Activated CD8-positive, alpha-beta memory T cell treated with anti-CD3 and anti-CD28 coated beads, Interleukin-2, amount 50 U/mL, for 4 hours (primary cell): ENCODE measurements around the gene GRIK4.

Source experiments
- DNase-seq: peaks from one replicate; pipeline ENCODE4 v3.0.0-alpha.2; 2020

GRIK4 gene

DNA sequence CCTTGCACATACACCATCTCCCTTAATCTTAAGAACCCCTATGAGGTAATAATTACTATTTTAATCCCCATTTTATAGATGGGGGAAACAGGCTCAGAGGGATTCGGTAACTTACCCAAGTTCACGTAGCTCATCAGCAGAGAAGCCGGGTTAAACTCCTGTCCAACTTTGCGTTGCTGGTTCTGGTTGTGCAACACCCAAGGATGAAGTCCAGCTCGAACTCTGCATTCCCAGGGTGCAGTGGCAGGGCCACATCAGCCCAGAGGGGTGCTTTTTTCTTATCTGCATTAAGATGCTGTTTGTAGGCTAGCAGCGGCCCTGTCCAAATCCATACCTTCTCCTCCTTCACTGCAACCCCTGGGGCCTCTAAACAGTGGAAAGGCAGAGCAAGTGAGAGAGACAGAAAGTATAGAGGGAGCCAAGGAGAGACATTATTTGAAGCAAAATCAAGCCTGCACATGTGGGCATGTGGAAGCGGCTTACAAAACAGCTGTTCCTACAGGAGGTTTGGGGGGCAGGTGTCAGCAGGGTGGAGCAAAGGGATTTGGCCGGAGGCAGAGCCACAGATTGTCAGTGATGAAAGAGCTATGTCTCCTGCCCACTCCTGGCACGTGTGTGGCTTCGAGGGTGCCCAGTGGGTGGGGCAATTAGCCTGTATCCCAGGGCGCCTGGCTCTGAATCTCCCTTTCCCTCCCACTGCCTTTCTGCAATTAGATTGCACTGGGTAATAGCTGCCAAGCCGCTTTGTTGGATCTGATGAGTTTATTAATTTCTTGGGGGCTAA, 382.8 kb downstream of the GRIK4 start:
- DNase-seq: no peak

GRCh38 chr11:120896687-120897086, 385.1 kb downstream of the GRIK4 start:
- no peak for DNase-seq

DNA sequence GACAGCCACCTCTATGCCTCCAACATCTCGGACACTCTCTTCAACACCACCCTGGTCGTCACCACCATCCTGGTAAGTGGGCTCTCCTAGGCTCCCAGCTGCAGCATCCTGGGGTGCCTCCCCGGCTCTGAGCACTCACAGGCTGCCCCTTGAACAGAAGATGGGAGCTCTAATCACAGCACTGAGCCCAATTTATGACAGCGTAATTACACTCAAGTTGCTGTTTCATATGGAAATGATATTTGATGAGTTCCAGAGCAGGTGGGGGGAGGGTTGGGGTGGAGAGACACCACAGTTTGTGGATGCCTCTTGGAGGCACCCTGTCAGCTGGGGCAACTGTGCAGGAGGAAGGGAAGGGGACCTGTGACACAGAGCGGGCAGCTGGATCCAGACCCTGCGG, 387.0 kb downstream of the GRIK4 start:
- DNase-seq: no peak

DNA sequence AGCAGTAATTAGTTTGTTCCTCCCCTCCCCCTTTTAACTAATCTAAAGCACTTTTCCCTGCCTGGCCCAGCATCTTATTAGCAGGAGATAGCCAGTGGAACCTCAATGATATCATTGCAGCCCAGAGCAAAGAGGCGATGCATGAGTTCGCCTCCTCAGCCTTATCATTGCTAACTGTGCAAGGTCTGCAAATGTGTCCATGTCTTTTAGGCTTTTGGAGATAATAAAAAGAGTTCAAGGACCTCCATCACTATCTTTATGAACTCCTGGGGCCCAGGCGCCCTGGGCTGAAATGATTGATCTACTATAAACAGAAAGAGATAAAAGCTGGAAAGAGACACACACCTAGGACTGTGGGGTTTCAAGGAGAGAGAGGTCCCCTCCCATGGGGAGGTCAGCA, 388.2 kb downstream of the GRIK4 start:
- DNase-seq: no peak

GRCh38 chr11:120900643-120901042, 389.1 kb downstream of the GRIK4 start:
- DNase-seq: no peak

- DNase-seq: no peak
Observed at GRCh38 chr11:120903686-120904085, 392.1 kb downstream of the GRIK4 start.

DNA sequence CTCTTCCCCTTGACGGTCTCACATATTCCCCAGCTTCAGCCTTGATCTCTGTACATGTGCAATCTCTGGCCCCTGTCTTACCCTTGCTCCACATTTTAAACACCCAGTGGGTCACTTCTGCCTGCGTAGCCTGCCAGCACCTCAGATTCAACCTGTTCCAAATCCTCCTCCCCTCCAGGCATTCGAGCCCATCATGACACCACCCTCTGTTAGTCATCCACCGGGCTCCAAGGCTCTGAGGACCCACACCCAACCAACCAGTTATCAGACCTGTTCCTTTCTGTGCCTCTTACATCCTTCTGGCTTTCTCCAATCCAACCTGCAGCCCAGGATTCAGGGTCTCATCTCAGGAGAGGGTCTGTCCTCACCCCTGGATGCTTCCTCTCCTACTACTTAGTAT, 392.6 kb downstream of the GRIK4 start:
- no peak for DNase-seq

GRCh38 chr11:120906766-120907165, 395.2 kb downstream of the GRIK4 start:
- DNase-seq: no peak

DNA sequence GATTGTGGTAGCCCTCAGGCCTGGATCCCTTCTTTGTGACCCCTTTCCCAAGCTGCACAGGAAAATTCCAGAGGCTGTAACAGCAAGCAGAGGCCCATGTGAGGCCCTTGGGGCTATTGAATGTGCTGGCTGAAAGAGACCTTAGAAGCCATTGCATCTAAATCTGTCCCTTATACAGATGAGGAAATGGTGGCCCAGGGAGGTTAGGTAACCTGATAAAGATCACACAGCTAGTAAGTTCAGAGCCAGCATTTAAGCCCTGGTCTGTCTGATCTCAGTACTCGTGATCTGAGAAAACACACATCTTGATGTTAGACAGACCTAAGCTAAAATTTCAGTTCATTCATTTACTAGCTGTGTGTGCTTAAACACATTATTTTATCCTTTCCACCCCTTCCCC, 396.4 kb downstream of the GRIK4 start:
- DNase-seq: no peak

DNA sequence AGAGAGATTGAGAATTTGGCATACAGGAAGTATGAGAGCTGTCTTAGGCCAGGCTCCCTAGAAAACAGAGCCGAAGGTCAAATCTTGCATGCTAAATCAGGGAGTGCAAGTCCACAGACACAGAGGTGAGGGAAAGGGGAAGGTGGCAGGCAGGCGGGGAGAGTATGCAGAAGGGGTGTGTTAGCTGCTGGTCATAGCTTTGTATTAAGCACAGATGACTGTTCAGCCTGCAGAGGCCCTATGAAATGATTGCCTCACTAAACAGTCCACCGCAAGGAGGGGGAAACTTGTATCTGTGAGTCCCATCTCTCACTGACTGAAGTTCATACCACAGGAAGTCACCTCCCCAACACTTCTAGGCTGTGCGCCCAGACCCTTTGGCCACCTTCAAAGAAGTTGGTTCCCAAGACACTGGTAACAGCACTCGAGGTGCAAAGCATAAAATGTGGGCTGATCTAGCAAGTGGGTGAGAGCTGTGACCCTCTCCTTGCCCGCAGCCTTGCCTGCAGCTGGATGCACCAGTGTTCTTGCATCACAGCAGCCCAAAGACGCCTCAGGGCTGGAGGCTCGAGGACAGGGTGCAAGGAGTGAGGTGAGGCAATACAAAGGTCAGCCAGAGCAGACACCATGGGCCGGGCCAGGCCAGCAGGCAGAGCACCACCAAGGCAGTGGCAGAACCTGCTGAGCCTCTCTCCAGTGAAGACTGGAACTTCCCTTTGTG, 397.1 kb downstream of the GRIK4 start:
- DNase-seq: no peak

DNA sequence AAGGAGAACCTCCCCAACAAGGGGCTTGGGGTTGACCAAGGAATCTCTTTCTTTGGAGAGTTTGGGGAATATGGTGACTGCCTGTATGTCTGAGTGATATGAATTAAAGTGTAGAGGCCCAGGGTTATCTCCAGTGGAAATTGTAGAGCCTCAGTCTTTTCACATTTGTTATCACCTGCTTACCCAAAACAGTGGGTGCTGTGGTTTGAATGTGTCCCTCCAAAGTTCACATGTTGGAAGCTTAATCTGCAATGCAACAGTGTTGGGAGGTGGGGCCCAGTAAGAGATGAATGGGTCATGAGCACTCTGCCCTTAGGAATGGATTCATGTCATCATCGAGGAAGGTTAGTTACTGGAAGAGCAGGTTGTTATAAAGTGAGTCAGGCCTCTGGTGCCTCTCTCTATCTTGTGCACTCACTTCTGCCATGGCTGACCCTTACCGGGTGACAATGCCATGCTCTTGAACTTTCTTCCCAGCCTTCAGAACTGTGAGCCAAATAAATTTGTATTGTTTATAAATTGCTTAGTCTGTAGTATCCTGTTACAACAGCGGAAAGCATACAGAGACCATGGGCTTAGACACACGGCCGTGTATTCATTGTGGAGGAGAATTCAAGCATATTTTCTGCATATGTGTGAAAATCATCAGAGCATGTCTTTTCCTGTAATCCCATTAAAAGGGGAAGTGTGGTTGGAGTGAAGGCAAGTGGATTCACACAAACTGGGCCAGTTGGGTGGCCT, 398.3 kb downstream of the GRIK4 start:
- no peak for DNase-seq

DNA sequence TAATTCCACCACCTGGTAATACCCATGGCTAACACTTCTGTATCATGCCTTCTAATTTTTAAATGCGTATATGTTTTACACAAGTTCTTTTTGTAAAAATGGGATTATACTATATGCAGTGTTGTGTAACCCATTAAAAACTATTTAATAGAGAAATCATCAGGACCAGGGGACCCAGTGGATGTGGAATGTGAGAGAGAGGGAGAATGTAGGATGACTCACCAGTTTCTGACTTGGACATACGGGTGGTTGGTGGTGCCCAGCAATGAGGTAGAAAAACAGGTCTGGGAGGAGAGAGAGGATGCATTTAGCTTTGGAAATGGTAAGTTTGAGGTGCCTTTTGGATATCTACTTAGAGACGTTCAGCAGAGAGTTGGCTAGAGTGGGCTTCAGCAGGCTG, 400.4 kb downstream of the GRIK4 start:
- DNase-seq: no peak

GRCh38 chr11:120912504-120912903, 401.0 kb downstream of the GRIK4 start:
- DNase-seq: no peak

DNA sequence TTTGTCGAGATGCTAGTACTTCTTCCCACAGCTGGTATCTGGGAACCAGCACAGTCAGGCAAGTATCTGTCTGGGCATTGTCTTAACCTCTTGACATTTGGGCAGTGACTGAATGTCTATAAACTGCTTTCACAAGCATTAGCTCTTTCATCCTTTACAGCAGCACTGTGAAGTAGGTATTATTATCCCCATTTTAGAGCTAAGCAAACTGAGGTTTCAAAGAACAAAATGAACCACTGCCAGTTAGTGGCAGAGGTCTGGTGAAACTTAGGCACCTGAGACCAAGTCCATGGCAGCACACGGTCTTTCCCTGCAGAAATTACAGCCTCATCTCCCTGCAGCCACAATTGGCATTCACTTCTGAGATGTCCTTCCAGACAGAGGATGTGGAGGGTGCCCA, 401.4 kb downstream of the GRIK4 start:
- DNase-seq: no peak

GRCh38 chr11:120914021-120914420, 402.5 kb downstream of the GRIK4 start:
- DNase-seq: no peak

DNA sequence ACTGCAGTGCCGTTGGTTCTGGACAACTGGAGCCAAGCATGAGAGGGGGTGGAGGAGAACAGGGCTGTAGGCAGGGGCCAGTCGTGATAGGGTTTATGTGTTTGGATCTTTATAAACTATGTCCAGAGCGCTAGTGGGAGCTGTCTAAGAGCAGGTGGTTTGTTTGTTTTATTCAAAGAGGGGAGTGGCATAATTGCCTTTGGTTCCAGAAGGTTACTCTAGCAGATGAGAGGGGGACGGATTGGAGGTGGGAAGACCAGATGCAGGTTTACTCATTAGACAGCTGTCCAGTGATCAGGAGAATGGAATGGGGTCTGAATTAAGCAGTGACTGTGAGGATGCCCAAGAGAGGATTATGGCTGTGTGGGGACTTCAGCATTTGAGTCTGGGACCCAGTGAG, 403.1 kb downstream of the GRIK4 start:
- DNase-seq: no peak

GRCh38 chr11:120917559-120918239, 406.2 kb downstream of the GRIK4 start:
- no peak for DNase-seq

GRCh38 chr11:120918257-120918656, 406.7 kb downstream of the GRIK4 start:
- no peak for DNase-seq

- no peak for DNase-seq
Observed at GRCh38 chr11:120919045-120919444, 407.5 kb downstream of the GRIK4 start.

- no peak for DNase-seq
Observed at GRCh38 chr11:120919566-120919965, 408.0 kb downstream of the GRIK4 start.

GRCh38 chr11:120923866-120924508, 412.4 kb downstream of the GRIK4 start:
- no peak for DNase-seq

- no peak for DNase-seq
Observed at GRCh38 chr11:120925944-120926343, 414.4 kb downstream of the GRIK4 start.

DNA sequence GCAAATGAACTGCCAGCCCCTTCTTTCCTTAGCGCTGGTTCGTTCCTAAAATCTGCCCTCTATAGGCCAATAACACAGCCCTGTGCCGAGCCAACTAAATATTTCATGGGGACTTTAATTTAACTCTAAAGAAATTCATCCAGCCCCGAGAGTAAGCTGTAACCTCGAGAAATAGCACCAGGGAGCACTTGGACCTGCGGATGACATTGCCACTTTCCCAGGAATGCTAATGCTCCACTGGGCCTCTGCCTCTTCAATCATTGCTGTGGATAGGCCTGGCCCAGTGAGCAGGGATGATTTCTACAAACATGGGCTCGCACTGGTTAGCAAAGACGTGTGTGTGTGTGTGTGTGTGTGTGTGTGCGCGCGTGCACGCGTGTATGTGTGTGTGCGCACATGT, 417.1 kb downstream of the GRIK4 start:
- no peak for DNase-seq
